A549 (cell line): ENCODE data around the gene PATJ.

Experiments used
- CBX8 ChIP-seq: fragments of 200-600 bp; sonication (generic); IDR thresholded peaks from 2 replicates; pipeline ENCODE4 v1.6.1; 2016
- CHD2 ChIP-seq: fragments of 150-350 bp; IDR thresholded peaks from 2 replicates; pipeline ENCODE4 v1.6.1; 2014; ENCODE audit warnings: low read length; ENCODE audit not compliant: partially characterized antibody
- CTCF ChIP-seq: fragments of >200 bp; sonication (Bioruptor Twin); formaldehyde crosslinking; IDR thresholded peaks from 3 replicates; pipeline ENCODE4 v1.5.1; 2016
- EP300 ChIP-seq, 2 experiments: fragments of >200 bp; sonication (Bioruptor Twin); formaldehyde crosslinking; IDR thresholded peaks; 2 replicates in 1 of 2; 3 replicates in 1 of 2; pipeline ENCODE4 v1.6.1; 2016 to 2017
- FOSB ChIP-seq: fragments of 250-450 bp; sonication (Bioruptor Pico); IDR thresholded peaks from 2 replicates; pipeline ENCODE4 v1.5.0; 2020; ENCODE audit warnings: mild to moderate bottlenecking, moderate library complexity
- JUNB ChIP-seq: fragments of >200 bp; sonication (Bioruptor Twin); formaldehyde crosslinking; IDR thresholded peaks from 2 replicates; pipeline ENCODE4 v1.6.1; 2016
- MAZ ChIP-seq: fragments of 150-350 bp; IDR thresholded peaks from 2 replicates; pipeline ENCODE4 v1.6.1; 2014; ENCODE audit warnings: antibody characterized with exemption, low read depth, low read length, borderline replicate concordance
- POLR2A ChIP-seq: IDR thresholded peaks from 2 replicates; pipeline ENCODE4 v1.6.1; 2012; ENCODE audit warnings: mild to moderate bottlenecking, low read length
- POLR2AphosphoS2 ChIP-seq: conservative IDR thresholded peaks from 2 replicates; pipeline ENCODE4 v1.6.1; 2012; ENCODE audit warnings: low read length, improper control_type of control experiment, inconsistent platforms
- SMC3 ChIP-seq: fragments of >200 bp; sonication (Bioruptor Twin); formaldehyde crosslinking; IDR thresholded peaks from 3 replicates; pipeline ENCODE4 v1.6.1; 2018; ENCODE audit warnings: inconsistent platforms
- SREBF2 ChIP-seq: fragments of 450-650 bp; IDR thresholded peaks from 2 replicates; pipeline ENCODE4 v1.6.1; 2014; ENCODE audit warnings: mild to moderate bottlenecking, moderate library complexity
- USF2 ChIP-seq: fragments of 450-650 bp; IDR thresholded peaks from 2 replicates; pipeline ENCODE4 v1.6.1; 2014; ENCODE audit warnings: antibody characterized with exemption
- TF ChIP-seq, protein P1 (sequence below): fragments of 150-350 bp; IDR thresholded peaks from 2 replicates; pipeline ENCODE4 v1.6.1; 2014; ENCODE audit warnings: low read depth, mild to moderate bottlenecking, low read length
- TF ChIP-seq, protein P2 (sequence below): fragments of >200 bp; sonication (Bioruptor Twin); formaldehyde crosslinking; IDR thresholded peaks from 3 replicates; pipeline ENCODE4 v1.6.1; 2016

- TF ChIP-seq USF2 (no peak), JUNB (no peak), CTCF (no peak), SREBF2 (no peak), FOSB (CRISPR knock-in tag) (no peak), EP300 (IDR thresholded peaks at IDR 0.05) (no peak), POLR2AphosphoS2 (no peak), CBX8 (no peak), MAZ (no peak), SMC3 (no peak), CHD2 (no peak), POLR2A (no peak)
- TF ChIP-seq, protein P1, sequence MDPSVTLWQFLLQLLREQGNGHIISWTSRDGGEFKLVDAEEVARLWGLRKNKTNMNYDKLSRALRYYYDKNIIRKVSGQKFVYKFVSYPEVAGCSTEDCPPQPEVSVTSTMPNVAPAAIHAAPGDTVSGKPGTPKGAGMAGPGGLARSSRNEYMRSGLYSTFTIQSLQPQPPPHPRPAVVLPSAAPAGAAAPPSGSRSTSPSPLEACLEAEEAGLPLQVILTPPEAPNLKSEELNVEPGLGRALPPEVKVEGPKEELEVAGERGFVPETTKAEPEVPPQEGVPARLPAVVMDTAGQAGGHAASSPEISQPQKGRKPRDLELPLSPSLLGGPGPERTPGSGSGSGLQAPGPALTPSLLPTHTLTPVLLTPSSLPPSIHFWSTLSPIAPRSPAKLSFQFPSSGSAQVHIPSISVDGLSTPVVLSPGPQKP = no peak
- TF ChIP-seq, protein P2, sequence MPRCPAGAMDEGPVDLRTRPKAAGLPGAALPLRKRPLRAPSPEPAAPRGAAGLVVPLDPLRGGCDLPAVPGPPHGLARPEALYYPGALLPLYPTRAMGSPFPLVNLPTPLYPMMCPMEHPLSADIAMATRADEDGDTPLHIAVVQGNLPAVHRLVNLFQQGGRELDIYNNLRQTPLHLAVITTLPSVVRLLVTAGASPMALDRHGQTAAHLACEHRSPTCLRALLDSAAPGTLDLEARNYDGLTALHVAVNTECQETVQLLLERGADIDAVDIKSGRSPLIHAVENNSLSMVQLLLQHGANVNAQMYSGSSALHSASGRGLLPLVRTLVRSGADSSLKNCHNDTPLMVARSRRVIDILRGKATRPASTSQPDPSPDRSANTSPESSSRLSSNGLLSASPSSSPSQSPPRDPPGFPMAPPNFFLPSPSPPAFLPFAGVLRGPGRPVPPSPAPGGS = no peak
These were observed 347.7 kb downstream of the PATJ start for GRCh38 chr1:62090016-62090415.
